ENCODE results near the gene POLR3C.

DNA sequence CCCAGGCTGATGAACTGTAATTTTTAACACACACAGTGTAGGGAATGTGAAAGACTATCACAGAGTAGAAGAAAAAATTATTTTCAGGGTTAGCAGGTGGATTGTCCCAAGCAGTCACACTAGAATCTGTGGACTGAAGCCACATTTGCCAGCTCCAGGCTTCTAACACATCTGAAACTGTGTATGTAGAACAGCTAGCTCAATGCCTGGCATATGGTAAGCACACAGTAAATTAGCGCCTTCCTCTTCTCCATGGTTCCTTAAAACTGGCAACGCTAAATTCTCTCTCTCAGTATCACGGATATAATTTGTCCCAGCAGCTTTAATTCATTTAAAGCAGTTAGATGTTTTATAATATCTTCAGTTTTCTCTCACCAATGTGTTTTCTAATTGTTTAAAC is 19.0 kb downstream of the POLR3C start:
- no peak for TF ChIP-seq GATA2 (IDR thresholded peaks at IDR 0.05; ENCODE audit: low read depth, low read length)
- no peak for TF ChIP-seq GATA3 (IDR thresholded peaks at IDR 0.05; ENCODE audit: low read depth, low read length)

Data from SH-SY5Y (cell line).